Stimulated activated naive B cell treated with anti-CD40 and anti-IgM and Interleukin-4, amounts not matched to agents 10 μg/mL and 1 μg/mL and 100 μg/mL, for 72 hours (primary cell): Measurements from ENCODE around the gene CDC7.

Experiments used
- ATAC-seq, 2 donors: fragments of 150-1000 bp; cut with Tn5 transposase; replicated peaks; 2 replicates each; pipeline ENCODE4 v1.10.0; 2021; ENCODE audit warnings: moderate library complexity in 1 of 2
- DNase-seq: peaks from one replicate; pipeline ENCODE4 v3.0.0; 2021
- H3K27ac Mint-ChIP-seq: one replicate; pipeline ENCODE4 v1.8.0; 2022; ENCODE audit warnings: mild to moderate bottlenecking, mixed read lengths
- H3K27me3 Mint-ChIP-seq, 2 donors: one replicate each; pipeline ENCODE4 v1.8.0; 2022; ENCODE audit warnings: mixed read lengths in 2 of 2
- H3K36me3 Mint-ChIP-seq, 2 donors: one replicate each; pipeline ENCODE4 v1.8.0; 2022; ENCODE audit warnings: mixed read lengths in 2 of 2, mild to moderate bottlenecking in 1 of 2
- H3K4me1 Mint-ChIP-seq, 2 donors: one replicate each; pipeline ENCODE4 v1.8.0; 2022; ENCODE audit warnings: mixed read lengths in 2 of 2, mild to moderate bottlenecking in 1 of 2
- H3K4me3 Mint-ChIP-seq, 2 donors: one replicate each; pipeline ENCODE4 v1.8.0; 2022; ENCODE audit warnings: mild to moderate bottlenecking in 2 of 2, mixed read lengths in 2 of 2, moderate library complexity in 1 of 2
- H3K9me3 Mint-ChIP-seq, 2 donors: one replicate each; pipeline ENCODE4 v1.8.0; 2022; ENCODE audit warnings: mixed read lengths in 2 of 2, mild to moderate bottlenecking in 1 of 2

CDC7 gene

GRCh38 chr1:91548376-91549040, 47.9 kb downstream of the CDC7 start:
- Mint-ChIP-seq H3K9me3 (peaks cover 2 to 4% of the 10 kb centered on the region in 2 donors), H3K36me3 (no peaks in the 10 kb centered on the region), H3K4me1 (peaks cover 7 to 8% of the 10 kb centered on the region in 2 donors), H3K27me3 (peaks cover 0 to 16% of the 10 kb centered on the region in 2 donors), H3K4me3 (no peak overlapping the region), H3K27ac (no peak overlapping the region)
- ATAC-seq (no peak), DNase-seq (no peak)

- DNase-seq (no peak), ATAC-seq (no peak)
- H3K4me1 Mint-ChIP-seq = peaks cover 7 to 8% of the 10 kb centered on the region in 2 donors
- peaks cover 0 to 16% of the 10 kb centered on the region in 2 donors for H3K27me3 Mint-ChIP-seq
- no peaks in the 10 kb centered on the region for H3K36me3 Mint-ChIP-seq
- no peak overlapping the region for H3K27ac Mint-ChIP-seq
- H3K4me3 Mint-ChIP-seq = no peak overlapping the region
- peaks cover 2 to 4% of the 10 kb centered on the region in 2 donors for H3K9me3 Mint-ChIP-seq
Measured at GRCh38 chr1:91549041-91549735, 48.5 kb downstream of the CDC7 start.

DNA sequence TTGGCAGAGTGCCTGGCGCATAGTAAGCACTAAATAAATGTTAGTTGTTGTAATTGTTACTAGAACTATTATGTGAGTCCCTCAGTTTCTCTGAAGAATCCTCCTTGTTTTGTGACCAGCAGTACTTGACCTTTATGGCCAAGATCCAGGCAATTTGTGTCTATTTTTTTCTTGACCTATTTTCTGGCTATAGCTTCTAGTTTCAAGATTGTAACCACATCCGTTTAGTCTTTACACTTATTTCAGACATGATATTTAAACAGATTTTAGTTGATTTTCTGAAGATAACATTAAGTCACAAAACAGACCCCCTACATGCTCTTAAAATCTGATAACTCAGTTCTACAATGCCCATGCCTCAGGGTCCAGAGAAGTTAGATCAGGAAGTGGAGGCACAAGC, 50.3 kb downstream of the CDC7 start:
- no peak for ATAC-seq
- Mint-ChIP-seq H3K4me1 (peaks cover 13 to 14% of the 10 kb centered on the region in 2 donors), H3K27me3 (peaks cover 0 to 11% of the 10 kb centered on the region in 2 donors), H3K27ac (no peak overlapping the region), H3K4me3 (no peak overlapping the region), H3K9me3 (peaks cover 2 to 4% of the 10 kb centered on the region in 2 donors), H3K36me3 (no peaks in the 10 kb centered on the region)
- no peak for DNase-seq

GRCh38 chr1:91552091-91552490, 51.4 kb downstream of the CDC7 start:
- H3K27ac Mint-ChIP-seq = no peak overlapping the region
- peaks cover 14 to 15% of the 10 kb centered on the region in 2 donors for H3K4me1 Mint-ChIP-seq
- peaks cover 2 to 4% of the 10 kb centered on the region in 2 donors for H3K9me3 Mint-ChIP-seq

GRCh38 chr1:91552596-91552995, 51.9 kb downstream of the CDC7 start:
- Mint-ChIP-seq H3K27ac (no peak overlapping the region), H3K36me3 (no peaks in the 10 kb centered on the region), H3K4me3 (no peak overlapping the region), H3K4me1 (peaks cover 14 to 15% of the 10 kb centered on the region in 2 donors), H3K9me3 (peaks cover 2 to 4% of the 10 kb centered on the region in 2 donors), H3K27me3 (peaks cover 0 to 6% of the 10 kb centered on the region in 2 donors)
- ATAC-seq (no peak), DNase-seq (no peak)

More at GRCh38 chr1:91552091-91552490, 51.4 kb downstream of the CDC7 start:
- ATAC-seq = no peak
- peaks cover 0 to 10% of the 10 kb centered on the region in 2 donors for H3K27me3 Mint-ChIP-seq
- DNase-seq = no peak
- H3K36me3 Mint-ChIP-seq = no peaks in the 10 kb centered on the region
- no peak overlapping the region for H3K4me3 Mint-ChIP-seq

- Mint-ChIP-seq H3K9me3 (peaks cover 2 to 4% of the 10 kb centered on the region in 2 donors), H3K4me3 (no peak overlapping the region), H3K27me3 (peaks cover 0 to 6% of the 10 kb centered on the region in 2 donors), H3K27ac (no peak overlapping the region), H3K4me1 (peaks cover 14 to 15% of the 10 kb centered on the region in 2 donors), H3K36me3 (no peaks in the 10 kb centered on the region)
- DNase-seq (no peak), ATAC-seq (no peak)
Measured at GRCh38 chr1:91553177-91553591, 52.5 kb downstream of the CDC7 start.

DNA sequence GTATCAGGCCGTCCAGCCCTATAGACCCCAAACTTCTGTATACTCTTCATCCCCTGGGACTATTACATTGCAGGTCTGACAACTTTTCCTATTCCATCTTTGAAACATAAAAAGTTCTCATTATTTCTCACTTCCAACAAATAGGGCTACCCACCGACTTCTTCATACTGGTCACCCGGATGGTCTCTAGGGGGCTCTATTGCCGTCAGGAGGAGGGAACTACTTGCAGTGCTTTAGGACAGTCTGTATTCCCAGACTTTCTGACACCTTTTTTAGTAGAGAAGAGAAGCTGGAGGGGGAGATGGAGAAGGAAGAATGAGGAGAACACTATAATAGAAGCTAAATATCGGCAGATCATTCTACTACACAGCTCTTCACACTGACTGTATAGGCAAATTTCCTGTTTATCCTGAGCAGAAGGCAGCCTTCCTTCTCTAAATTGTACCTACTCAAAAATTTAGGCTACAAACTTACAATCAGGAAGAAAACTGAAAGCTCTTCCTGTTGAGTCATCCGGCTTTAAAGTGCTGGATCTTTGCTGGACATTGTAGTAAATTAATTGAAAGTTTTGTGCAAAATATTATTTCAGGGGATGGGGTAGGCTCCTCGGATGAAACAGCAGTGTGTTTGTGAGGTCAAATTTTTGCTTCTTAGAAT, 54.6 kb downstream of the CDC7 start:
- H3K4me1 Mint-ChIP-seq = peaks cover 6 to 8% of the 10 kb centered on the region in 2 donors
- no peaks in the 10 kb centered on the region for H3K27me3 Mint-ChIP-seq
- DNase-seq (no peak), ATAC-seq (no peak)
- peaks cover 2 to 4% of the 10 kb centered on the region in 2 donors for H3K9me3 Mint-ChIP-seq
- H3K36me3 Mint-ChIP-seq = no peaks in the 10 kb centered on the region
- H3K27ac Mint-ChIP-seq = no peak overlapping the region
- H3K4me3 Mint-ChIP-seq = no peak overlapping the region

DNA sequence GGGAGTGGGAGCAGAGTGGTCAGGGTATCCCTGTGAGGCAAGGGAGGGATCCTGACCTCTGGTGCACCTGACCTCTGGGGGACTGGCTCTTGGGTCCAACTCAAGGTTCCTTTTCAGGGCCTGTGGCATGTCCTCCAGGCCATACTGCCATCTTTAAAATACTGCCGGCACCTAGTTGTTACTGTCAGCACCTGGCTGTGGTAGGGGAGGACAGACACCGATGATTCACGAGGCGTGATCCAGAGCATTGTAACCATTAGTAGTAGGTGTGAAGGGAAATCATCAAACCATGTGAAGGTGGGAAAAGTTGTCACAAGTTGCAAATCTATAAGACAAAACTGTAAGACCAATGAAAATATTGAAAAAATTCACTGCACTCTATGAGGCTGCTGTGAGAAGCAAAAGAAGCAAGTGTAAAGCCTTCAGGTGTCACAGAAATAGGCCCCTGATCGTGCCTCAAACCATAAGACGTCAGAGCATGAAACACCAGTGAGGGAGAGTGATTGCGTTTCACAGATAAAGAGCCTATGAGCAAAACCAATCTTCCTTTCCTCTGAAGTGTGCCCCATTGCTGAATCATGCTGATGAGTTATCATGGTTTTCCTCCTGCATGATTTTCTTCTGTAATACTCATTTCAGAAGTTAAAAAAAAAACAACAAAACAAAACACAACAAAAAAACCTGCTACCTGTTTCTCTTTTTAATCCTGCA, 55.3 kb downstream of the CDC7 start:
- Mint-ChIP-seq H3K27ac (peak overlapping the region; percentile 47), H3K4me3 (no peak overlapping the region), H3K36me3 (no peaks in the 10 kb centered on the region), H3K4me1 (peaks cover 6 to 8% of the 10 kb centered on the region in 2 donors), H3K9me3 (no peaks in the 10 kb centered on the region), H3K27me3 (no peaks in the 10 kb centered on the region)
- peak; percentile 51 to 64 for ATAC-seq
- no peak for DNase-seq

GRCh38 chr1:91556556-91556955, 55.9 kb downstream of the CDC7 start:
- Mint-ChIP-seq H3K4me1 (peaks cover 6 to 8% of the 10 kb centered on the region in 2 donors), H3K4me3 (no peak overlapping the region), H3K9me3 (no peaks in the 10 kb centered on the region), H3K36me3 (no peaks in the 10 kb centered on the region), H3K27me3 (no peaks in the 10 kb centered on the region), H3K27ac (no peak overlapping the region)
- DNase-seq = no peak
- no peak for ATAC-seq

DNA sequence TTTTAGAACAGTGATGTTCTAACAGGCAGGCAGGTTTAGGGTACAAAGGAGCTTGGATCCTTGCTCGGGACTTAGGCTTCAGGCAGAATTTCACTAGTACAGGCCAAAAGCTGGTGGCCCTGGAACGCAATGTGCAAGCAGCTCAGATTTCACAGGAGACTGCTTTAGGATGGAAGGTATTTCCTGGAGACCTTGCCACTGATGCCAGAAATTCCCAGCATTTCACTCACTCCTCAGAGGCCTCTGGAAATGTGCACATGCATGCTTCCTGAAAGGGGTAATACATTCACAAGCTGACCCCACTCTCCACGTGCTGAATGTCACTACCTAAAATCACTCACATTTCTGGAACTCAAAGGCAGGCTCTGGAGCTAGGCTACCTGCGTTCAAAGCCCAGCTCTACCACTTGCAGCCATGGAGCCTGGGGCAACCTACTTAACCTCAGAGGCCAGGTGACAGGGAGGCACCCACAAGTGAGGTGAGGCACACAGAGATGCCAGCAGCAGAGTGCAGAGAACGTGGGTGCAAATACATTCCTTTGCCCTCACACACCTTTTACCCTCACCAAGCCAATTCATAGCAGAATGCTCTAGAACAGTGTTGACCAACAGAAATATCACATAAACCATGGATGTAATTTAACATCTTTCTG, 56.5 kb downstream of the CDC7 start:
- DNase-seq = no peak
- Mint-ChIP-seq H3K36me3 (no peaks in the 10 kb centered on the region), H3K27me3 (no peaks in the 10 kb centered on the region), H3K9me3 (no peaks in the 10 kb centered on the region), H3K4me1 (peaks cover 6 to 8% of the 10 kb centered on the region in 2 donors), H3K4me3 (no peak overlapping the region), H3K27ac (no peak overlapping the region)
- no peak for ATAC-seq

DNA sequence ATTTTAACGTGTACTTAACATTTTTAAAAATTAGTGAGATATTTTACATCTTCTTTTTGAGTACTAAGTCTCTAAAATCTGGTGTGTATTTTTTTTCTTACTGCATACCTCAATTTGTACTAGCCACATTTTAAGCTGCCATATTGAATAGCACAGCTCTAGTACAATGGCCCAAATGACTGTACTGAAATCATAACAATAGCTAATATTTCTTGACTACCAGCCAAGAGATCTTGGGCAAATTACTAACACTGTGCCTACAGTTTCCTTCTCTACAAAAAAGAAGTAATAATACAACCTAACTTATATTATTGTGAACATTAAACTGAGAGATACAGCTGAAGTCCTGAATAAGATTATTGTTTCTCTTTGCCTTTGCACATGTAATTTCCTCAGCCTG, 57.2 kb downstream of the CDC7 start:
- H3K27me3 Mint-ChIP-seq = no peaks in the 10 kb centered on the region
- H3K27ac Mint-ChIP-seq = no peak overlapping the region
- no peaks in the 10 kb centered on the region for H3K36me3 Mint-ChIP-seq
- H3K9me3 Mint-ChIP-seq = no peaks in the 10 kb centered on the region
- no peak for DNase-seq
- peaks cover 6 to 8% of the 10 kb centered on the region in 2 donors for H3K4me1 Mint-ChIP-seq
- H3K4me3 Mint-ChIP-seq = no peak overlapping the region
- ATAC-seq = no peak

- ATAC-seq = no peak
- Mint-ChIP-seq H3K27ac (no peak overlapping the region), H3K4me3 (no peak overlapping the region), H3K27me3 (no peaks in the 10 kb centered on the region), H3K36me3 (no peaks in the 10 kb centered on the region), H3K4me1 (peaks cover 6 to 8% of the 10 kb centered on the region in 2 donors), H3K9me3 (peaks cover 2 to 4% of the 10 kb centered on the region in 2 donors)
- DNase-seq = no peak
Measured at GRCh38 chr1:91559046-91559750, 58.5 kb downstream of the CDC7 start.

GRCh38 chr1:91559838-91560565, 59.4 kb downstream of the CDC7 start:
- no peaks in the 10 kb centered on the region for H3K36me3 Mint-ChIP-seq
- no peak overlapping the region for H3K4me3 Mint-ChIP-seq
- no peaks in the 10 kb centered on the region for H3K27me3 Mint-ChIP-seq
- peaks cover 2 to 5% of the 10 kb centered on the region in 2 donors for H3K9me3 Mint-ChIP-seq
- H3K27ac Mint-ChIP-seq = no peak overlapping the region
- DNase-seq = no peak
- H3K4me1 Mint-ChIP-seq = peaks cover 6 to 8% of the 10 kb centered on the region in 2 donors
- no peak for ATAC-seq
